ENCODE results near the gene RUFY3.
"Not testable (repeated sequence)": the region's sequence is repeated elsewhere in the genome, so short reads cannot be mapped to it uniquely, and the experiment has no call there.

RUFY3 gene

DNA sequence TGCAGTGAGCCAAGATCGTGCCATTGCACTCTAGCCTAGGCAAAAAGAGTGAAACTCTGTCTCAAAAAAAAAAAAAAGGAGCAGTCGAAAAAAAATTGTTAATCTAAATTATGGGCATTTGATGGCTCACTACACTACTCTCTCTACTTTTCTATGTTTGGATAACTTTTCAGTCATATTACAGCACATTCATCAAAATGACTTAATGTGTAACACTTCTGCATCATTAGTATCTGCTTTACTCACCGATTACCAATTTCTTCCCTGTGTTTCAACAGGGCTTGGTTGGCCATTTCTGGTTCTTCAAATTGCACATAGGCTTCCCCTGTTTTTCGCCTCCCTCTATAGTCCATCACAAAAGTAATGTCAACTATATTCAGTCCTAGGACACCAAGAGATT lies 109.5 kb downstream of the RUFY3 start:
- H3K4me1 ChIP-seq (ENCODE audit: control insufficient read depth, insufficient read depth, low read length, poor library complexity, severe bottlenecking) = no peaks in the 10 kb centered on the region
- H3K36me3 ChIP-seq (ENCODE audit: control insufficient read depth, insufficient read depth, low read length) = peaks cover 59% of the 10 kb centered on the region
- H3K9me3 ChIP-seq (ENCODE audit: control insufficient read depth, low read length) = no peaks in the 10 kb centered on the region
- DNase-seq = no peak
- no peaks in the 10 kb centered on the region for H3K27me3 ChIP-seq (replicated peaks; ENCODE audit: control insufficient read depth, insufficient read depth, low read length, poor library complexity, severe bottlenecking)
- H3K27ac ChIP-seq (ENCODE audit: insufficient read depth, low read length, poor library complexity, severe bottlenecking) = no peak overlapping the region
- no peak overlapping the region for H3K4me3 ChIP-seq (ENCODE audit: insufficient read depth, low read depth, low read length, poor library complexity, severe bottlenecking)

DNA sequence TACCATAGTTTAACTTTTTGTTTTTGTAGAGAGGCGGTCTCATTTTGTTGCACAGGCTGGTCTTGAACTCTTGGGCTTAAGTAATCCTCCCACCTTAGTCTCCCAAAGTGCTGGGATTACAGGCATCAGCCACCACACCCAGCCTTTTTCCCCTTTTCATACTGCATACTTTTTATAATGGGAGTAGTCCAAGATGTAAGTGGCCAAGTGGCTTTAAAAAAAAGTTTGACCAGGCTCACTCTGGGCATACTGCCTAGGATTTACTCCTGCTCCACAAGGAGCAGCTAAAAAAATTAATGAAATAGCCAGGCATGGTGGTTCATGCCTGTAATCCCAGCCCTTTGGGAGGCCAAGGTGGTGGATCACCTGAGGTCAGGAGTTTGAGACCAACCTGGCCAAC lies 111.9 kb downstream of the RUFY3 start:
- H3K36me3 ChIP-seq (ENCODE audit: control insufficient read depth, insufficient read depth, low read length) = peaks cover 46% of the 10 kb centered on the region
- H3K4me1 ChIP-seq (ENCODE audit: control insufficient read depth, insufficient read depth, low read length, poor library complexity, severe bottlenecking) = peaks cover 16% of the 10 kb centered on the region
- H3K4me3 ChIP-seq (ENCODE audit: insufficient read depth, low read depth, low read length, poor library complexity, severe bottlenecking) = no peak overlapping the region
- DNase-seq = no peak
- no peaks in the 10 kb centered on the region for H3K9me3 ChIP-seq (ENCODE audit: control insufficient read depth, low read length)
- H3K27ac ChIP-seq (ENCODE audit: insufficient read depth, low read length, poor library complexity, severe bottlenecking) = no peak overlapping the region
- H3K27me3 ChIP-seq (replicated peaks; ENCODE audit: control insufficient read depth, insufficient read depth, low read length, poor library complexity, severe bottlenecking) = no peaks in the 10 kb centered on the region

DNA sequence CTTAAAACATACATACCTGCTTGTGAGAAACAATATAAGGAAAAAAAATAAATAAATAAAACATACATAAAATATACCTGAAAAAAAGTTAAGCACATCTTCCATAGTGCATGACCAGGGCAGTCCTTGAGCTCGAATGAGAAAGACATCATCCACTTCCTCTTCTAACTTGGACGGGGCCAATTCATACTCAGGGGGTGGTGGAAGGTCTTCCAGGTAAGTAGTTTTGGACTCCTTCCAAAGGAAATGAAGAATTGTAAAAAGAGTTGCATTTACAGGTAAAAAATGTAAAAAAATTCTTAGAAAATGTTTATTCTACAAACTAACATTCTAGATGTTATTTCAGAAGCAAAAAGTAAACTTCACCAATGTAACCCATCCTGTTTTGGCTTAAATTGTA lies 114.3 kb downstream of the RUFY3 start:
- Histone ChIP-seq H3K27me3 (replicated peaks; ENCODE audit: control insufficient read depth, insufficient read depth, low read length, poor library complexity, severe bottlenecking) (no peaks in the 10 kb centered on the region), H3K36me3 (ENCODE audit: control insufficient read depth, insufficient read depth, low read length) (peaks cover 32% of the 10 kb centered on the region), H3K9me3 (ENCODE audit: control insufficient read depth, low read length) (no peaks in the 10 kb centered on the region), H3K27ac (ENCODE audit: insufficient read depth, low read length, poor library complexity, severe bottlenecking) (no peak overlapping the region), H3K4me1 (ENCODE audit: control insufficient read depth, insufficient read depth, low read length, poor library complexity, severe bottlenecking) (peaks cover 16% of the 10 kb centered on the region), H3K4me3 (ENCODE audit: insufficient read depth, low read depth, low read length, poor library complexity, severe bottlenecking) (no peak overlapping the region)
- DNase-seq = no peak

DNA sequence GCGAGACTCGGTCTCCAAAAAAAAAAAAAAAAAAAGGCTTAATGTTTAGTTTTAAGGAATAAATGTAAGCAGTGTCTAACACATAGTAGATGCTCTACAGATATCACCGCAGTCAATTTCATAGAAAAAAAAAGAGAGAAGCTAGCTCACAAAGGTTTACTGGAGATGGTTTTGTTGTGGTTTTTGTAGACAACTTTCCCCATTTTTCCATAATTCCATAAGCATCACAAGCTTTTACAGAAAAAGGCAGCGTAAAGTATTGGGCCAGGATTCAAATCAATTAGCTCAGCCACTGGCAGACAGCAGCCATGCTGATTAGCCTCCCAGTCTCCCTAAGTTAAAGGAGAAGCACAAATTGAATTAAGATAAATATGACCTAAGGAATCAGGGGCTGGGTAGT lies 116.4 kb downstream of the RUFY3 start:
- H3K36me3 ChIP-seq (ENCODE audit: control insufficient read depth, insufficient read depth, low read length) = peaks cover 20% of the 10 kb centered on the region

DNA sequence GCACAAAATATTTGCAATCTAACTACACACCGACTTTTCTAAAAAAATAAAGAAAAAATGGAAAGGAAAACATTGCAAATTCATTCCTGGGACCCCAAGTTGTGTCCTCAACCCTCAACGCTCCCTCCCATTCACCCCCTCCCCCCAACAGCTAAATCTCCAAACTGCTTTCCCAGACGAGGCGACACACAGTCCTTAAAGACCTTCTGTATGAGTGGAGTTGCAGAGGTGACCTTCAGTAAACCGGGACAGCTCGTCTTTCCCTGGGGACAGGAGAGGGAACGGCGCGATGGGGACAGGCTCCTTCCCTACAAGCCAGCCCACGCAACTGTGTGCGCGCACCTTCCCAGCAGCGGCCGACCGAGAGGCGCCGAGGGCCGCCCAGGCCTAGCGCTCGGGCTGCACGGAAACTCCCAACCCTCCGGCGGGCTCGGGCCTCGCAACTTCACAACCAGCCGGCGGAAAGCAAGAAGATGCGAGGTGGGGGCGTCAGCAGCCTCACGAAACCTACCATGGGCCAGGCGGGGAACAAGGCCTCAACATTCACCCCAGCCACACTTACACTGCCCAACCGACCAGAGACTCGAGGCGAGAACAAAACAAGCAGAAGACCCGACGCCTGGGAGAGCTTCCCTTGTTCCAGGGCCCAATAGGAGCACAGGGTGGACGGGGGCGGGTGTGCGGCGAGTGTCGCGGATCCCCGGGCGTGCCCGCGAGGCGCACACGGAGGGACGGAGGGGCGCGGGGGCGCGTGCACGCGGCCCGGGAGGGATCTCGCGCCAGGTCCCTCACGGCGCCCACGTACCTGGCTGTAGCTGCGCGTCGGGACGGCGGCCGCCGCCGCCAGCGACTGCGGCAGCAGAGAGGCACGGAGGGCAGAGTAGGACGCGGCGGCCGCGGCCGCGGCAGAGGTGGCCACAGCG lies 117.2 kb downstream of the RUFY3 start:
- DNase-seq = peak; percentile 42 to 54 (median 52)
- peak overlapping the region; percentile 77 for H3K4me3 ChIP-seq (ENCODE audit: insufficient read depth, low read depth, low read length, poor library complexity, severe bottlenecking)
- H3K9me3 ChIP-seq (ENCODE audit: control insufficient read depth, low read length) = no peaks in the 10 kb centered on the region
- H3K36me3 ChIP-seq (ENCODE audit: control insufficient read depth, insufficient read depth, low read length) = peaks cover 14% of the 10 kb centered on the region
- H3K4me1 ChIP-seq (ENCODE audit: control insufficient read depth, insufficient read depth, low read length, poor library complexity, severe bottlenecking) = peaks cover 16% of the 10 kb centered on the region
- no peaks in the 10 kb centered on the region for H3K27me3 ChIP-seq (replicated peaks; ENCODE audit: control insufficient read depth, insufficient read depth, low read length, poor library complexity, severe bottlenecking)
- peak overlapping the region; percentile 75 for H3K27ac ChIP-seq (ENCODE audit: insufficient read depth, low read length, poor library complexity, severe bottlenecking)

More for the DNA sequence above, 116.4 kb downstream of the RUFY3 start:
- Histone ChIP-seq H3K4me3 (ENCODE audit: insufficient read depth, low read depth, low read length, poor library complexity, severe bottlenecking) (peak overlapping the region; percentile 77), H3K4me1 (ENCODE audit: control insufficient read depth, insufficient read depth, low read length, poor library complexity, severe bottlenecking) (peaks cover 16% of the 10 kb centered on the region), H3K27me3 (replicated peaks; ENCODE audit: control insufficient read depth, insufficient read depth, low read length, poor library complexity, severe bottlenecking) (no peaks in the 10 kb centered on the region), H3K27ac (ENCODE audit: insufficient read depth, low read length, poor library complexity, severe bottlenecking) (peak overlapping the region; percentile 75), H3K9me3 (ENCODE audit: control insufficient read depth, low read length) (no peaks in the 10 kb centered on the region)
- DNase-seq = no peak

DNA sequence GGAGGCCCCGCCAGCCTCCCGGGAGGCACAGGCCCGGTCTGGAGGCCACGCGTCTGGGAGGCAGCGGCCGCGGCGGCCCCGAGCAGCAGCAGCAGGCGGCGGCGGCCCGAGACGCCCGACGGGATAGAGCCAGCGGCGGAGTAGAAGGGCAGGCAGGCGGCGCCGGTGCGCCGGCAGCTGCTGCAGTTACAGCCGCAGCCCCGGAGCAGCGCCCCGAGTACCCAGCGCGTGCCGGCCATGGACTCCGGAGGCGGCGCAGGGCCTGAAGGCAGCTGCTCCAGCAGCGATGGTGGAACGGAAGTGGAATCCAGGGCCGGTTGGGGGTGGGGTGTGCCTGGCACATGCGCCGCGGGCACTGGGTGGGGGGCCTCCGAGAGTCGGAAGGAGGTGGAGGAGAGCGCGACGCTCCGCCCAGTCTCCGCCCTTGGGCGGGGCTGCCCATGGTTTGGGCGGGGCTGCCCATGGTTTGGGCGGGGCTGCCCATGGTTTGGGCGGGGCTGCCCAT lies 117.9 kb downstream of the RUFY3 start, which contains the start of gene GRSF1:
TSS of gene GRSF1 (minus strand) at position 302 of the 505 bp plus-strand sequence. CDS start at position 239, 63 bp downstream.
- Histone ChIP-seq H3K9me3 (ENCODE audit: control insufficient read depth, low read length) (no peaks in the 10 kb centered on the region), H3K4me3 (ENCODE audit: insufficient read depth, low read depth, low read length, poor library complexity, severe bottlenecking) (peak within 1 kb of the TSS; percentile 77), H3K4me1 (ENCODE audit: control insufficient read depth, insufficient read depth, low read length, poor library complexity, severe bottlenecking) (peaks cover 16% of the 10 kb centered on the region), H3K36me3 (ENCODE audit: control insufficient read depth, insufficient read depth, low read length) (peaks cover 10% of the 10 kb centered on the region), H3K27ac (ENCODE audit: insufficient read depth, low read length, poor library complexity, severe bottlenecking) (peak within 1 kb of the TSS; percentile 75), H3K27me3 (replicated peaks; ENCODE audit: control insufficient read depth, insufficient read depth, low read length, poor library complexity, severe bottlenecking) (no peaks in the 10 kb centered on the region)
- peak; percentile 91 to 94 (median 94) for DNase-seq

DNA sequence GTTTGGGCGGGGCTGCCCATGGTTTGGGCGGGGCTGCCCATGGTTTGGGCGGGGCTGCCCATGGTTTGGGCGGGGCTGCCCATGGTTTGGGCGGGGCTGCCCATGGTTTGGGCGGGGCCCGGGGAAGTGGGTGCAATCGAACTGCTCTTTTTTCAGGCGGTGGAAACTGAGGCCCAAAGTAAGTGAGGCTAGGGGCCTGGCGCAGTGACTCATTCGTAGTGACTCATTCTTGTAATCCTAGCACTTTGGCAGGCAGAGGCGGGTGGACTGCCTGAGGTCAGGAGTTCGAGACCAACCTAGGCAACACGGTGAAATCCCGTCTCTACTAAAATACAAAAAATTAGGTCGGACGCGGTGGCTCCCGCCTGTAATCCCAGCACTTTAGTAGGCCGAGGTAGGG lies 118.4 kb downstream of the RUFY3 start:
- not testable (repeated sequence) for H3K9me3 ChIP-seq (ENCODE audit: control insufficient read depth, low read length); H3K27ac ChIP-seq (ENCODE audit: insufficient read depth, low read length, poor library complexity, severe bottlenecking); H3K4me3 ChIP-seq (ENCODE audit: insufficient read depth, low read depth, low read length, poor library complexity, severe bottlenecking); H3K27me3 ChIP-seq (replicated peaks; ENCODE audit: control insufficient read depth, insufficient read depth, low read length, poor library complexity, severe bottlenecking); H3K36me3 ChIP-seq (ENCODE audit: control insufficient read depth, insufficient read depth, low read length)
- H3K4me1 ChIP-seq (ENCODE audit: control insufficient read depth, insufficient read depth, low read length, poor library complexity, severe bottlenecking) = peaks cover 16% of the 10 kb centered on the region
- DNase-seq = peak; percentile 58 to 63 (median 59)

DNA sequence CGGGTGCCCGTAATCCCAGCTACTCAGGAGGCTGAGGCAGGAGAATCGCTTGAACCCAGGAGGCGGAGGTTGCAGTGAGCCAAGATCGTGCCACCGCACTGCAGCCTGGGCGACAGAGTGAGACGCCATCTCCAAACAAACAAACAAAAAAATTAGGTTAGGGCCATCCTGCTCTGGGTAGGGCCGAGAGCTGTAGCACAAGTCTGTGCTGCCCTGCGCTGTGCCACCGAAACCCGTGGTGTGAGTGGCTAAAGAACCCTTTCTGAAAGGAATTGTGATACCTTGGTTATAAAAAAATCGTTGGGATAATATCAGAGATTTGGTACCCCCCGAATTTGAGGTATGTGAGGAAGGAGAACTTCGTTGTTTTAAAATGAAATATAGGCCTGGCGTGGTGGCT lies 118.9 kb downstream of the RUFY3 start:
- H3K4me3 ChIP-seq (ENCODE audit: insufficient read depth, low read depth, low read length, poor library complexity, severe bottlenecking); H3K27me3 ChIP-seq (replicated peaks; ENCODE audit: control insufficient read depth, insufficient read depth, low read length, poor library complexity, severe bottlenecking); H3K9me3 ChIP-seq (ENCODE audit: control insufficient read depth, low read length); DNase-seq; H3K27ac ChIP-seq (ENCODE audit: insufficient read depth, low read length, poor library complexity, severe bottlenecking); H3K36me3 ChIP-seq (ENCODE audit: control insufficient read depth, insufficient read depth, low read length): not testable (repeated sequence)
- H3K4me1 ChIP-seq (ENCODE audit: control insufficient read depth, insufficient read depth, low read length, poor library complexity, severe bottlenecking) = peaks cover 16% of the 10 kb centered on the region

DNA sequence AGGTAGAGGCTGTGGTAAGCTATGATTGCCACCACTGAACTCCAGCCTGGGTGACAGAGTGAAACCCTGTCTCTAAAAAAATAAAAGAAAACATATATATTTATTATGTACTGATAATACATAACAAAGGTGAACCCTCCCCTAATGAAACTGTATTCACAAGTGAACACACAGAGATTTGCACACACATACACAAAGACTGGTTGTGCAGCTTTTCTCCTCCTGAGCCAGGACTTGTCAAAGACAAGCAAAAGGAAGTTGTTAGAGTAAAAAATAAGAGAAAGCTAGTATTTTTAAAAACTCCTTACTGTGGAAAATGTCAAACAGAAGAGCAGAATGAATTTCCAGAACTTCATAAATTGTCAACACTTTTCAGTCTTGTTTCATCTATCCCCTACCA lies 119.4 kb downstream of the RUFY3 start:
- no peaks in the 10 kb centered on the region for H3K9me3 ChIP-seq (ENCODE audit: control insufficient read depth, low read length)
- H3K27ac ChIP-seq (ENCODE audit: insufficient read depth, low read length, poor library complexity, severe bottlenecking) = no peak overlapping the region
- no peak overlapping the region for H3K4me3 ChIP-seq (ENCODE audit: insufficient read depth, low read depth, low read length, poor library complexity, severe bottlenecking)
- H3K27me3 ChIP-seq (replicated peaks; ENCODE audit: control insufficient read depth, insufficient read depth, low read length, poor library complexity, severe bottlenecking) = no peaks in the 10 kb centered on the region
- DNase-seq = no peak
- H3K4me1 ChIP-seq (ENCODE audit: control insufficient read depth, insufficient read depth, low read length, poor library complexity, severe bottlenecking) = peaks cover 16% of the 10 kb centered on the region
- no peaks in the 10 kb centered on the region for H3K36me3 ChIP-seq (ENCODE audit: control insufficient read depth, insufficient read depth, low read length)

DNA sequence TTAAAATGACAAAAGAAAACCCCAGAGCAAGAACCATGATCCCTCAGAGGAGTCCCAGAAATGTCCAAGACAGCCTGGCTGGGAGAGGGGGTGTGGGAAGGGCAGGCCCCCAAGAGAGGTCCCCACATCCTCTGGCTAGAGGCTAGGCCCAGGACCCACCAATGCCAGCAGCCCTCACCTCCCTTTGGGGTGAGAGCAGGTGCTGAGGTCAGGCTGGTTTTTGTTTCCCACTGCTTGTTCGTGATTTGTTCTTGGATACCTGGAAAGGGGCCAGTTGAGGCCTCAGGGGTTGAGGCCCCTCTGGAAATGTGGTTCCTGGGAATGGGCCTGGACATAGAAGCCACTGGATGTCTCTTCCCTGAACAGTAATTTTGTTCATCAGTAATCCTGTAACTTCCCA lies 120.2 kb downstream of the RUFY3 start:
- Histone ChIP-seq H3K27me3 (replicated peaks; ENCODE audit: control insufficient read depth, insufficient read depth, low read length, poor library complexity, severe bottlenecking) (no peaks in the 10 kb centered on the region), H3K9me3 (ENCODE audit: control insufficient read depth, low read length) (no peaks in the 10 kb centered on the region), H3K4me3 (ENCODE audit: insufficient read depth, low read depth, low read length, poor library complexity, severe bottlenecking) (no peak overlapping the region), H3K27ac (ENCODE audit: insufficient read depth, low read length, poor library complexity, severe bottlenecking) (no peak overlapping the region), H3K36me3 (ENCODE audit: control insufficient read depth, insufficient read depth, low read length) (no peaks in the 10 kb centered on the region), H3K4me1 (ENCODE audit: control insufficient read depth, insufficient read depth, low read length, poor library complexity, severe bottlenecking) (peaks cover 14% of the 10 kb centered on the region)
- no peak for DNase-seq
